HepG2 (cell line): Measurements from ENCODE around the gene CAD. TPM values are rescaled to one million over a fixed set of nuclear protein-coding genes. Genes with fewer than 3 reads are reported as not detected.
A peak's percentile ranks its signal among the peaks of the same experiment; 100 is the strongest.

Source experiments
- AKNA ChIP-seq: sonication (generic); formaldehyde crosslinking; IDR thresholded peaks from 2 replicates; pipeline ENCODE4 v1.4.0; 2020; ENCODE audit warnings: missing genetic modification reagents, borderline replicate concordance
- ARID5B ChIP-seq: IDR thresholded peaks from 2 replicates; pipeline ENCODE4 v1.4.0; 2020; ENCODE audit warnings: mild to moderate bottlenecking, missing genetic modification reagents
- CCDC6 ChIP-seq: sonication (generic); formaldehyde crosslinking; IDR thresholded peaks from 2 replicates; pipeline ENCODE4 v1.8.1; 2022; ENCODE audit warnings: mild to moderate bottlenecking, missing genetic modification reagents, moderate library complexity
- CHD4 ChIP-seq: fragments of 200-600 bp; sonication (generic); IDR thresholded peaks from 2 replicates; pipeline ENCODE4 v1.7.0; 2017; ENCODE audit warnings: mild to moderate bottlenecking, low read length, borderline replicate concordance
- DBP ChIP-seq: sonication (generic); formaldehyde crosslinking; IDR thresholded peaks from 2 replicates; pipeline ENCODE4 v1.4.0; 2020; ENCODE audit warnings: missing genetic modification reagents; ENCODE audit errors: not compliant biosample characterization
- FOXC1 ChIP-seq: sonication (generic); formaldehyde crosslinking; IDR thresholded peaks from 2 replicates; pipeline ENCODE4 v1.8.0; 2022; ENCODE audit warnings: mild to moderate bottlenecking, missing genetic modification reagents, borderline replicate concordance
- KLF13 ChIP-seq: sonication (generic); formaldehyde crosslinking; IDR thresholded peaks from 2 replicates; pipeline ENCODE4 v1.4.0; 2020; ENCODE audit warnings: mild to moderate bottlenecking, missing genetic modification reagents
- NFKB2 ChIP-seq: sonication (generic); formaldehyde crosslinking; IDR thresholded peaks from 2 replicates; pipeline ENCODE4 v1.4.0; 2020; ENCODE audit warnings: missing genetic modification reagents, borderline replicate concordance
- PCBP2 ChIP-seq: fragments of 200-400 bp; formaldehyde crosslinking; optimal IDR thresholded peaks from 2 replicates; pipeline ENCODE3; 2018; ENCODE audit warnings: low read length, low read depth; ENCODE audit not compliant: poor library complexity, severe bottlenecking
- SATB2 ChIP-seq: sonication (generic); formaldehyde crosslinking; IDR thresholded peaks from 2 replicates; pipeline ENCODE4 v1.5.0; 2020; ENCODE audit warnings: missing genetic modification reagents
- SSRP1 ChIP-seq: IDR thresholded peaks from 2 replicates; pipeline ENCODE4 v1.6.1; 2016; ENCODE audit warnings: control low read depth
- ZNF10 ChIP-seq: sonication (generic); formaldehyde crosslinking; IDR thresholded peaks from 2 replicates; pipeline ENCODE4 v1.4.0; 2020; ENCODE audit warnings: mild to moderate bottlenecking, low read depth, missing genetic modification reagents, borderline replicate concordance
- ZNF275 ChIP-seq: sonication (generic); formaldehyde crosslinking; IDR thresholded peaks from 2 replicates; pipeline ENCODE4 v1.8.0; 2022; ENCODE audit warnings: missing genetic modification reagents, mild to moderate bottlenecking, inconsistent platforms, borderline replicate concordance
- ZNF451 ChIP-seq: sonication (generic); formaldehyde crosslinking; IDR thresholded peaks from 2 replicates; pipeline ENCODE4 v1.5.0; 2020; ENCODE audit warnings: mild to moderate bottlenecking, missing genetic modification reagents
- ZNF580 ChIP-seq: IDR thresholded peaks from 2 replicates; pipeline ENCODE4 v1.6.1; 2016; ENCODE audit warnings: low read depth, borderline replicate concordance
- ZNF781 ChIP-seq: sonication (generic); formaldehyde crosslinking; IDR thresholded peaks from 2 replicates; pipeline ENCODE4 v1.5.1; 2020; ENCODE audit warnings: borderline replicate concordance, mild to moderate bottlenecking, missing genetic modification reagents; ENCODE audit errors: not compliant biosample characterization
- polyA plus RNA-seq, 8 experiments: library from polyadenylated mRNA; depleted of rRNA in 3 of 8; stranded (reverse) in 7 of 8; unstranded in 1 of 8; fragments of >200 nt; fragmentation: Illumina TruSeq in 4 of 8; extraction: Trizol in 4 of 8; gene quantifications; 2 replicates each; pipeline versions ENCODE4 v1.2.1 to v1.2.3, GENCODE V29; 2011 to 2016; ENCODE audit warnings: low read depth in 4 of 8, missing spikeins in 1 of 8, mixed read lengths in 1 of 8; ENCODE audit not compliant: insufficient read depth in 1 of 8
- total RNA-seq, 5 experiments: library from RNA; depleted of rRNA; stranded (reverse); fragments of >200 nt; fragmentation: Illumina TruSeq; extraction: Trizol; gene quantifications; 2 replicates each; pipeline ENCODE4 v1.2.3, GENCODE V29; 2016; ENCODE audit warnings: low read depth in 1 of 5

The CAD gene
- total and polyA plus RNA-seq, 2 of the 13 experiments (the other 11 are each of a cell fraction or from before 2014, with no cell fraction given): 21.7 to 37.0 TPM

GRCh38 chr2:27291865-27292264 is 74.7 kb downstream of the CAD start (continued):
- no peak for TF ChIP-seq ARID5B
- TF ChIP-seq ZNF451 (CRISPR knock-in tag): no peak
- TF ChIP-seq ZNF781 (CRISPR knock-in tag): no peak
- no peak for TF ChIP-seq DBP (CRISPR knock-in tag)
- no peak for TF ChIP-seq SATB2 (CRISPR knock-in tag)
- no peak for TF ChIP-seq SSRP1 (CRISPR knock-in tag)
- 0 out of 2 replicates have a peak, but pooled peaks have one; percentile 39 for TF ChIP-seq FOXC1 (CRISPR knock-in tag)
- TF ChIP-seq CHD4: no peak
- TF ChIP-seq AKNA (CRISPR knock-in tag): no peak
- TF ChIP-seq ZNF275 (CRISPR knock-in tag): no peak
- TF ChIP-seq NFKB2: no peak
- TF ChIP-seq ZNF10: no peak
- no peak for TF ChIP-seq CCDC6
- TF ChIP-seq ZNF580 (CRISPR knock-in tag): no peak
- no peak for TF ChIP-seq PCBP2
- no peak for TF ChIP-seq KLF13 (CRISPR knock-in tag)
